HG03095 (cell line): ENCODE results near the gene TRIM56.
"Not testable (repeated sequence)": the region's sequence is repeated elsewhere in the genome, so short reads cannot be mapped to it uniquely, and the experiment has no call there.

ENCODE experiments used
- ATAC-seq: cut with Tn5 transposase; IDR thresholded peaks from one replicate; pipeline ENCODE4 v1.9.1; 2021; ENCODE audit warnings: moderate library complexity; ENCODE audit not compliant: unreplicated experiment

TRIM56 gene

DNA sequence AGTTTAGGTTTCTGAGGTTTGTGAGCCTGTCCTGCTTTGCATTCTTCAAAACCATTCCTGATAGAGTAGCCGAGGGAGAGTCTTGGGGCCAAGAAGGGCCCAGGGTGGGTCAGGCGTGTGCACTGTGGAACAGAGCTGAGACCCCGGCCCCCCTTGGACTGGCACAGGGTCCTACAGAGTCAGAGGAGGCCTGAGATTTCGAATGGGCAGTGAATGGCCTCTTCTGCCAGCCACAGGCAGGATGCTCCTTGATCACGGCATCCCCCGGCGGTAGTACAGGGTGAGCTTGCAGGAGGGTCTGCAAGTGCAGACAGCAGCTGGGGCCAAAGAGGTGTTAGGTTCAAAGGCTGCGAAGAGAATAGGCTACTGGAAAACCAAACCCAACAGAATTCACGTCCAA is 4.6 kb downstream of the TRIM56 start:
- no peak for ATAC-seq

DNA sequence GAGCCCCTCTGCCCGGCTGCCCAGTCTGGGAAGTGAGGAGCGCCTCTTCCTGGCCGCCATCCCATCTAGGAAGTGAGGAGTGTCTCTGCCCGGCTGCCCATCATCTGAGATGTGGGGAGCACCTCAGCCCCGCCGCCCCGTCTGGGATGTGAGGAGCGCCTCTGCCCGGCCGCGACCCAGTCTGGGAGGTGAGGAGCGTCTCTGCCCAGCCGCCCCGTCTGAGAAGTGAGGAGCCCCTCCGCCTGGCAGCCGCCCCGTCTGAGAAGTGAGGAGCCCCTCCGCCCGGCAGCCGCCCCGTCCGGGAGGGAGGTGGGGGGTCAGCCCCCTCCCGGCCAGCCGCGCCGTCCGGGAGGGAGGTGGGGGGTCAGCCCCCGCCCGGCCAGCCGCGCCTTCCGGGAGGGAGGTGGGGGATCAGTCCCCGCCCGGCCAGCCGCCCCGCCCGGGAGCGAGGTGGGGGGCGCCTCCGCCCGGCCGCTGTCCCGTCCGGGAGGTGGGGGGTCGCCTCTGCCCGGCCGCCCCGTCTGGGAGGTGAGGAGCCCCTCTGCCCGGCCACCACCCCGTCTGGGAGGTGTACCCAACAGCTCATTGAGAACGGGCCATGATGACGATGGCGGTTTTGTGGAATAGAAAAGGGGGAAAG is 7.1 kb downstream of the TRIM56 start:
- not testable (repeated sequence) for ATAC-seq

DNA sequence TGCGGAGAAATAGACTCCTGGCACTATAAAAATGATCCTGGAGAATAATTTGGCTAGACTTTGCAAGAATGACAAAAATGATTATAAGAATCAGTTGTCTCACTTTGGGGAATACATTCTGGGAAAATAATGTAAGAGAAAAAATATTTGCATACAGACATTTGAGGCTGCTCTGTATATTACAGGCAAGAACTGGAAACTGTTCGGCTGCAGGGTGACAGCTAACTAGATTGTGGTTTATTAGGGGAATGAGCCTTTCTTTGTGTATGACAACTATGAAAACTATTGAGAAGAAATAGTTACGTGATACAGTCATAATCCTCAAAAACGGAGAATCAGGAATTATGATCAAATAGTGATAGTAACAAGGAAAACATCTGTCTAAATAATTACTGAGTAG is 8.6 kb downstream of the TRIM56 start:
- ATAC-seq = no peak

DNA sequence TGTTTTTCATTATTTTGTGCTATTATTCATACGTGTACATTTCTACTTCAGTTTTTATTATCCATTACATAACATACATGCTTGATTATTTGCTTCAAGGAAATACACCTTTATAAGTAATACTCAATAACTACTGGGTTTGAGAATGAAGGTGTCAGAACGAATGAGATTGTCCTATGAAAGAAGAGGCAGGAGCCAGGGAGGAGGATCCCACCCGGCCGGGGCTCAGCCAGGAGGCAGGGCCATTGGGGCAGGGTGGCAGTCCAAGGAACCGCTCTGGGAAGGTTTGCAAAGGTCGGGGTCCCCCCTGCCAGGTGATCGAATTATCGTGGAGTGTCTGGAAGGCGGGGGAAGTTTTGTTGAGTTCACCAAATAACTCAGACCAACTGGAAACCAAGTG is 9.1 kb downstream of the TRIM56 start:
- no peak for ATAC-seq

- no peak for ATAC-seq
Observed at GRCh38 chr7:101094791-101095375, 9.6 kb downstream of the TRIM56 start.

DNA sequence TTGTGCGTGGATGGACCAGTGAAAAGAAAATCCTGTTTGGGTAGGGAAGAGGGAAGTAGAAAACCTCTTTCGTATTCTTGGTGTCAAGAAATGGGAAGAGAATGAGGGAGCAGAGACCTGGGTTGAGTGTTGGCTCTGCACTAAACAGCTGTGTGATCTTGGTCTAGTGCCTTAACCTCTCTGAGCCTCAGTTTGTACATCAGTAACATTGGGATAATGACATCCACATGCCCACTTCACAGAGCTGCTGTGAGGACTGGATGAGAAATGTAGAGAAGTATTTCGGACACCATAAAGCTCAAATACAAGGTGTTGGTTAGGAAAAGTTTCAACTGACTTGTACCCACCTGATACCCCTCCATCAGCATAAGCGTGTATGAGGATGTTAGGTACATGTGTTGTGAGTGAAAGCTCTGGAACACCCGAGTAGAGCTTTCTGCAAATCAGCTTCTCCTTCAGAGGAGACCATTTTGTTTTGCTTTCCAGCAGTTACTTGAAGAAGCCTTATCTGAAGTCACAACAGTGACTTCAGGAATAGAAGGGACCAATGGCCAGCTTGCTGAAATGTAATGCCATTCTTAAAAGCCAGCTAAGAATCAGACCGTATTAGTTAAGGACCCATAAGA is 11.2 kb downstream of the TRIM56 start:
- ATAC-seq = no peak

DNA sequence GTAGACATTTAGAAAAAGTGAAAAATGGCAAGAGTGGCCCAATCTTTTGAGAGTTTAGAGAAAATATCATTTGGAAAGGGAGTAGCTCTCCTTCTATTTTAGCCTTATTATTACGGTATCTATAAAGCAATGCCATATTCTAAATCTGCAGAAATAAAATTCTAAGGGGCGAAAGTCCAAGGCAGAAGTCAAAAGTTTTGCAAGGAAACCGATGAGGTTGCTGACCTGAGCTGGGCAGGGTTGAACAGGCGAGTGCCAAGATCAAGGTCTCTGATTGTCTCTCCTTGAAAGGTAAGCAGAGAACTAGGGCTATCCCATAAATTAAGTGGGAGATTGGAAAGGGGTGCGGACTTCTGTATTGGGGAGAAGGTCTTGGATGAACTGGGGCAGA is 11.7 kb downstream of the TRIM56 start:
- ATAC-seq = no peak

DNA sequence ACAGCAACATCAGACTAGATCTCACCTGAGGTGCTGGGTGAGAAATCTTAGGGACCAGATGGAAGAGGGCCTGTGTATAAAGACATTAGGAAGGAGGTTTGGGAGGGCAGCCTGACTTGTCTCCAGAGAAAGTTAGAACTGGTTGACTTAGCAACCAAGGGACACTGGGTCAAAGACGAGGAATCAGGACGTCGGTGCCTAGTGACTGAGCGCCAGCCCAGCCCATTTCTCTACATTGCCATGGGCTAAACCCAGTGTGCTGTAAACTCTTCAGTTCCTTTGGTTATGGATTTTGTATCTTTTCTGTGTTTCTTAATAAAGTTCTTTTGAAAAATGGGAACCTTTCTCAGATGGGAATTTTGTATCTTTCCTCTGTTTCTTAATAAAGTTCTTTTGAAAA is 12.3 kb downstream of the TRIM56 start:
- ATAC-seq = no peak

DNA sequence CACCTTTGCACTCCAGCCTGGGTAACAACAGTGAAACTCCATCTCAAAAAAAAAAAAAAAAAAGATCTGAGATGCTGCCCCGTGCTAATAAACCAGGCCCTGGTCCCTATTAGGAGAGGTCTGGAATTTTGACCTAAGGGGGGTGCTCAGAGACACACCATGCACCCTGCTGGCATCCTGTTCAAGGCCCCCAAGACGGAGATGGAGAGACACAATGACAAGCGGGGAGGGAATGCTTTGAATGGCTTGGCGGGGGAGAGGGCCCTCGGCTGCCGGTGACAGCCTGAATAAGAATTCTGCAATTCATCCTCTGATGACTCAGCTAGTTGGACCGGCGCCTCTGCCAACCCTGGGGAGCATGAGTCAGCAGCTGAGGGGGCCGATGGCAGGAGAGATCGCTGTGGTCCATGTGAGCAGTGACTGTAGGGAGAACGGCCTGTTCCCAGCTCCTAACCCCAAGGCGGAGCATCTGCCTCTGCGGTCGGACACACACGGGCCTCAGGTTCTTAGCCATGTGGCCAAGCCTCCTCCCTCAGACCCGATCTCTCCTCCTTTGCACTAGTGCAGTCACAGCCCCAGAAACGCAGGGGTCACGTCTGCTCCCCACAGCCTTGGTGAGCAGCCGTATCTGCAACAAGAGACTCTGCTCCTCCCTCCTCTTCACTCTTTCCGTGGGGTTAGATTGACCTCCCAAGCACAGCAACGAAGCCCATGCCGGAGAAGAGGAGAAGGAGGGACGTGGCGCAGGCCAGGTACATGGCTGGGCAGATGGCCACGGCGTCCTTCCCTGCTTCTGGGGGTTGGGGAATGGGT is 14.9 kb downstream of the TRIM56 start:
- no peak for ATAC-seq

- no peak for ATAC-seq
Observed at GRCh38 chr7:101100858-101101847, 15.9 kb downstream of the TRIM56 start.

- ATAC-seq = no peak
Observed at GRCh38 chr7:101102026-101102425, 16.7 kb downstream of the TRIM56 start.

- ATAC-seq = not testable (repeated sequence)
Observed at GRCh38 chr7:101103701-101104100, 18.4 kb downstream of the TRIM56 start.

GRCh38 chr7:101104193-101104713 is 19.0 kb downstream of the TRIM56 start:
- no peak for ATAC-seq

- ATAC-seq = no peak
Observed at GRCh38 chr7:101104799-101105198, 19.5 kb downstream of the TRIM56 start.

GRCh38 chr7:101105248-101105647 is 20.0 kb downstream of the TRIM56 start:
- not testable (repeated sequence) for ATAC-seq

DNA sequence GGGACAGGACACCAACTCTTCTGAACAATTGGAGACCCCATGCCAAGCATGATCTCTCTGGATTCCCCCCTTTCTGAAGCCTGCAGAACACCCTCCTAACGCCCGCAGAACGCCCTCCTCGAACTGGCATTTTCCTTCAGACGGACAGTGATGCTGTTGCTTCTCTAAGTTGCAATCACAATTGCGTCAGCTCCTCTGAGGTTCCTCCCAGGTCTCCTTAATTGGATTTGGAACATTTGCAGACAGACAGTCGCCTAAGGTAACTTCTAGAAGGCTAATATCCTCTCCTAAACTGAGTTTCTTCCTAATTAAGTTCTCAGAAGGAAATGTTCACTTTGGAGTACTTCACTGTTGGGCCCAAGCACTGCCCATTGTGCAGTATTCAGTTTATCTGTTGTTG is 21.1 kb downstream of the TRIM56 start:
- no peak for ATAC-seq

- no peak for ATAC-seq
Observed at GRCh38 chr7:101108330-101108857, 23.1 kb downstream of the TRIM56 start.

DNA sequence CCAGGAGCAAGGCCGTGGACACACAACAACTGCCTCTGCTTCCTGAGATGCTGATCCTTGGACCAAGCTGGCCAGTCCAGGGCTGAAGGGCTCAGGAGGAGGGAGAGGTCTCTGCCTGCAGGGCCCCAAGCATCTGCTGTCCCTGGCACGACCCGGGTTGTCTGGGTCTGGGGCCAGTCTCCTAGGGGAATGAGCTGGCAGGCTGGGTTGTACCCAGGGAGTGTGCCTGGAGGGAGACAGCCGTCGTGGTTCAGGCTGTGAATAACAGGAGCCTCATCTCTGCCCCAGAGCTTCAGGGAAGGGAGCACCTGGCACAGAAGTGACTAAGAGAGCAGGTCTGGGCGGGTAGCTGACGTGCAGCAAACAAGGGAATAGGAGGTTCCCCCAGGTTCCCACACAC is 23.7 kb downstream of the TRIM56 start:
- no peak for ATAC-seq

GRCh38 chr7:101109368-101109767 is 24.1 kb downstream of the TRIM56 start:
- no peak for ATAC-seq

DNA sequence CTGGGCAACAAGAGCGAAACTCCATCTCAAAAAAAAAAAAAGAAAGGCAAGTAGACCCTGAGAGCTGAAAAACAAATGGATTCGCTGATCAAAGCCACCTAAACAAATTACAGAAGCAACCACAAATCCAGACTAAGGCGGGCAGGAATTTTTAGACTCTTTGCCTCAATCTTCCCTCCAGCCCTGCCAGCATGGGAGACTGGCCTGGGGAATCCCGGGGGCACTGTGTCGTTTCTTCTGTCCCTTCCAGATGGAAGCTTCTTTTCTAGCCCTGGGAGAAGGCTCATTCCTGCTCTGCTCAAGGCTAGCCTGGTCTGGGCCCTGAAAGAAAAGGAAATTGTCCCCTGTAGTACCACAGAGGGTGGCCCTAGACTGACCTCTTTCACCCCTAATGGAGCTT is 26.0 kb downstream of the TRIM56 start:
- ATAC-seq = no peak
